HepG2 (cell line): ENCODE measurements around the gene EHBP1. TPM values are rescaled to one million over a fixed set of nuclear protein-coding genes. Genes with fewer than 3 reads are reported as not detected.

Source experiments
- CEBPG ChIP-seq: IDR thresholded peaks from 2 replicates; pipeline ENCODE4 v1.6.1; 2016
- NFE2L1 ChIP-seq: sonication (generic); formaldehyde crosslinking; IDR thresholded peaks from 2 replicates; pipeline ENCODE4 v1.4.0; 2020; ENCODE audit warnings: missing genetic modification reagents, mild to moderate bottlenecking, borderline replicate concordance
- NFE2L2 ChIP-seq: fragments of 150-350 bp; IDR thresholded peaks from 2 replicates; pipeline ENCODE4 v1.6.1; 2014; ENCODE audit warnings: low read length
- PHF21A ChIP-seq: sonication (generic); formaldehyde crosslinking; IDR thresholded peaks from 2 replicates; pipeline ENCODE4 v1.5.0; 2020; ENCODE audit warnings: mild to moderate bottlenecking, missing genetic modification reagents
- POGK ChIP-seq: sonication (generic); formaldehyde crosslinking; conservative IDR thresholded peaks from 2 replicates; pipeline ENCODE4 v1.8.0; 2022; ENCODE audit warnings: mild to moderate bottlenecking, moderate library complexity, missing genetic modification reagents
- RELA ChIP-seq: sonication (generic); formaldehyde crosslinking; IDR thresholded peaks from 2 replicates; pipeline ENCODE4 v1.4.0; 2020; ENCODE audit warnings: missing genetic modification reagents
- RFX1 ChIP-seq: fragments of 450-650 bp; IDR thresholded peaks from 2 replicates; pipeline ENCODE4 v1.6.1; 2017
- YEATS4 ChIP-seq: sonication (generic); formaldehyde crosslinking; IDR thresholded peaks from 2 replicates; pipeline ENCODE4 v1.4.0; 2020; ENCODE audit warnings: missing genetic modification reagents, borderline replicate concordance
- ZNF350 ChIP-seq: sonication (generic); formaldehyde crosslinking; IDR thresholded peaks from 2 replicates; pipeline ENCODE4 v1.4.0; 2020; ENCODE audit warnings: mild to moderate bottlenecking, low read depth, missing genetic modification reagents, borderline replicate concordance
- ZNF362 ChIP-seq: sonication (generic); formaldehyde crosslinking; IDR thresholded peaks from 2 replicates; pipeline ENCODE4 v1.4.0; 2020; ENCODE audit warnings: missing genetic modification reagents, mild to moderate bottlenecking, borderline replicate concordance
- ZNF503 ChIP-seq: sonication (generic); formaldehyde crosslinking; IDR thresholded peaks from 2 replicates; pipeline ENCODE4 v1.4.0; 2020; ENCODE audit warnings: missing genetic modification reagents
- ZNF577 ChIP-seq: sonication (generic); formaldehyde crosslinking; IDR thresholded peaks from 2 replicates; pipeline ENCODE4 v1.4.0; 2020; ENCODE audit warnings: mild to moderate bottlenecking, low read depth, missing genetic modification reagents, borderline replicate concordance
- polyA plus RNA-seq, 8 experiments: library from polyadenylated mRNA; depleted of rRNA in 3 of 8; stranded (reverse) in 7 of 8; unstranded in 1 of 8; fragments of >200 nt; fragmentation: Illumina TruSeq in 4 of 8; extraction: Trizol in 4 of 8; gene quantifications; 2 replicates each; pipeline versions ENCODE4 v1.2.1 to v1.2.3, GENCODE V29; 2011 to 2016; ENCODE audit warnings: low read depth in 4 of 8, missing spikeins in 1 of 8, mixed read lengths in 1 of 8; ENCODE audit not compliant: insufficient read depth in 1 of 8
- total RNA-seq, 5 experiments: library from RNA; depleted of rRNA; stranded (reverse); fragments of >200 nt; fragmentation: Illumina TruSeq; extraction: Trizol; gene quantifications; 2 replicates each; pipeline ENCODE4 v1.2.3, GENCODE V29; 2016; ENCODE audit warnings: low read depth in 1 of 5

Gene EHBP1
- total and polyA plus RNA-seq, 2 of the 13 experiments (the other 11 are each of a cell fraction or from before 2014, with no cell fraction given), result 93.5 to 146 TPM

GRCh38 chr2:62738981-62739936 is 33.7 kb downstream of the EHBP1 start (continued):
- TF ChIP-seq POGK (CRISPR knock-in tag) (no peak), YEATS4 (CRISPR knock-in tag) (no peak), CEBPG (CRISPR knock-in tag) (0 out of 2 replicates have a peak, but pooled peaks have one; percentile 34), RELA (CRISPR knock-in tag) (no peak), NFE2L1 (CRISPR knock-in tag) (no peak), ZNF577 (CRISPR knock-in tag) (no peak), RFX1 (no peak), NFE2L2 (no peak), ZNF362 (CRISPR knock-in tag) (peak; percentile 42; the same call in 1 of the 2 replicates), ZNF350 (CRISPR knock-in tag) (no peak), ZNF503 (CRISPR knock-in tag) (no peak), PHF21A (CRISPR knock-in tag) (no peak)
